Neural cell (in vitro differentiated cells): ENCODE data around the gene KRT15.

Source experiments
- CTCF ChIP-seq: fragments of 450-650 bp; IDR thresholded peaks from 2 replicates; pipeline ENCODE4 v1.5.1; 2014; ENCODE audit warnings: antibody characterized with exemption, mild to moderate bottlenecking, moderate library complexity; ENCODE audit not compliant: poor library complexity, severe bottlenecking
- EP300 ChIP-seq: fragments of 450-650 bp; conservative IDR thresholded peaks from 2 replicates; pipeline ENCODE4 v1.6.1; 2014; ENCODE audit warnings: antibody characterized with exemption, mild to moderate bottlenecking, moderate library complexity; ENCODE audit not compliant: poor library complexity, severe bottlenecking
- EZH2 ChIP-seq: fragments of 200-600, 300-800 bp; shearing (Covaris generic), sonication (generic); IDR thresholded peaks from 2 replicates; pipeline ENCODE4 v1.6.1; 2014; ENCODE audit warnings: antibody characterized with exemption, low read length, borderline replicate concordance, mild to moderate bottlenecking; ENCODE audit not compliant: insufficient read depth, poor library complexity, severe bottlenecking
- MXI1 ChIP-seq: fragments of 450-650 bp; conservative IDR thresholded peaks from 2 replicates; pipeline ENCODE4 v1.6.1; 2014; ENCODE audit warnings: antibody characterized with exemption, mild to moderate bottlenecking; ENCODE audit not compliant: poor library complexity, severe bottlenecking
- POLR2AphosphoS5 ChIP-seq: IDR thresholded peaks from 2 replicates; pipeline ENCODE4 v1.6.1; 2012
- REST ChIP-seq: IDR thresholded peaks from 2 replicates; pipeline ENCODE4 v1.6.1; 2012; ENCODE audit warnings: borderline replicate concordance
- TAF1 ChIP-seq: IDR thresholded peaks from 2 replicates; pipeline ENCODE4 v1.6.1; 2012; ENCODE audit warnings: low read depth

GRCh38 chr17:41496803-41497484 lies 21.7 kb downstream of the KRT15 start:
- TF ChIP-seq EZH2 (no peak), CTCF (no peak), POLR2AphosphoS5 (no peak), TAF1 (no peak), MXI1 (no peak), REST (no peak), EP300 (no peak)
